Erythroblast (primary cell): ENCODE data around the gene PHOX2A.

Experiments used
- GATA1 ChIP-seq: IDR thresholded peaks from 2 replicates; pipeline ENCODE4 v1.6.1; 2011; ENCODE audit warnings: low read depth, mild to moderate bottlenecking, control low read depth, low read length, moderate library complexity
- POLR2A ChIP-seq: IDR thresholded peaks from 2 replicates; pipeline ENCODE4 v1.6.1; 2011; ENCODE audit warnings: mild to moderate bottlenecking, low read length

DNA sequence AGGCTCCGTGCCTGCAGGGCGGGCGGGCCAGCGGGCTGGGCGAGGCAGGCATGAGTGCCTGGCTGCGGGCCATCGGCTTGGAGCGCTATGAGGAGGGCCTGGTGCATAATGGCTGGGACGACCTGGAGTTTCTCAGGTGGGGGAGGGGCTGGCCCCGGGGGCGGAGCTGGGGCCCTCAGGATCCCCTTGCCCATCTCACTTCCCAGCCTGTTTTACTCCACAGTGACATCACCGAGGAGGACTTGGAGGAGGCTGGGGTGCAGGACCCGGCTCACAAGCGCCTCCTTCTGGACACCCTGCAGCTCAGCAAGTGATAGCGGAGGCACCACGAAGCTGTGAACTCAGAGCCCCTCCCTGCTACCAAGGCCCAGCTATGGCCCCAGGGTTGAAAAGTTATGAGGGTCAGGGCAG is 5.9 kb downstream of the PHOX2A start:
- TF ChIP-seq POLR2A (no peak), GATA1 (no peak)
